Bronchial epithelial cell (primary cell): ENCODE results near the gene OSBPL1A. TPM values are rescaled to one million over a fixed set of nuclear protein-coding genes. Genes with fewer than 3 reads are reported as not detected.

Experiments used
- DNase-seq: peaks from one replicate; pipeline ENCODE4 v3.0.0-alpha.2; 2010; ENCODE audit warnings: low read depth
- FAIRE-seq: peaks from 2 replicates; lab custom pipeline; 2011; peaks lifted over from hg19 to GRCh38; lab: Jason Lieb, UNC
- H3K27me3 ChIP-seq: 2 replicates; pipeline ENCODE4 v1.5.1; 2011; ENCODE audit warnings: low read length; ENCODE audit not compliant: control insufficient read depth, insufficient read depth
- H3K36me3 ChIP-seq: 2 replicates; pipeline ENCODE4 v1.5.1; 2011; ENCODE audit warnings: low read length; ENCODE audit not compliant: control insufficient read depth, insufficient read depth
- H3K4me3 ChIP-seq: 2 replicates; pipeline ENCODE4 v1.5.1; 2011; ENCODE audit warnings: mild to moderate bottlenecking, low read depth, low read length, control low read depth
- total RNA-seq: library from RNA; depleted of rRNA; stranded (reverse); fragments of >200 nt; gene quantifications from 2 replicates; pipeline ENCODE4 v1.2.1, GENCODE V29; 2014
- TF ChIP-seq, protein P1 (sequence below): IDR thresholded peaks from 2 replicates; pipeline ENCODE4 v1.5.1; 2011; ENCODE audit warnings: mild to moderate bottlenecking, moderate library complexity, low read length, control low read depth, inconsistent platforms; ENCODE audit not compliant: insufficient read depth, severe bottlenecking

OSBPL1A gene
- total RNA-seq, 1 donor from 2014 or later, result 22.6 TPM

DNA sequence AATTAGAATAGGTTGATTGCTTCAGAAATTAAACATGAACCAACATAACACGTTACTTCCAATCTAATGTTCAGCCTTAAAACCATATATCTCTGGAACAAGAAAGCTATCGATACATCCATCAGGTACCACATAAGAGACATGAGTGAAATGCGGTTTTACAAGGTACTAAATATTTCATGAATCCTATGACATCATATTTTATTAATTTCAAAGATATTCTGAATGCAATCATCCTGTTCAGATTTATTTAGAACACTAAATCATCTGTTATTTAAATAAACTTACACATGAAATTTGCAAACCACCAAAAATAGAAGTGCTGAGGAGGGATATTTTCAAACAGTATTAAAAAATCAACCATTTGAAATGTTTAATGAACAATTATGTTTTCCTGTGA is 119.0 kb downstream of the OSBPL1A start:
- FAIRE-seq (no peak), DNase-seq (no peak)
- H3K27me3 ChIP-seq, result no peaks in the 10 kb centered on the region
- H3K36me3 ChIP-seq, result no peaks in the 10 kb centered on the region
- no peak overlapping the region for H3K4me3 ChIP-seq
- TF ChIP-seq, protein P1, sequence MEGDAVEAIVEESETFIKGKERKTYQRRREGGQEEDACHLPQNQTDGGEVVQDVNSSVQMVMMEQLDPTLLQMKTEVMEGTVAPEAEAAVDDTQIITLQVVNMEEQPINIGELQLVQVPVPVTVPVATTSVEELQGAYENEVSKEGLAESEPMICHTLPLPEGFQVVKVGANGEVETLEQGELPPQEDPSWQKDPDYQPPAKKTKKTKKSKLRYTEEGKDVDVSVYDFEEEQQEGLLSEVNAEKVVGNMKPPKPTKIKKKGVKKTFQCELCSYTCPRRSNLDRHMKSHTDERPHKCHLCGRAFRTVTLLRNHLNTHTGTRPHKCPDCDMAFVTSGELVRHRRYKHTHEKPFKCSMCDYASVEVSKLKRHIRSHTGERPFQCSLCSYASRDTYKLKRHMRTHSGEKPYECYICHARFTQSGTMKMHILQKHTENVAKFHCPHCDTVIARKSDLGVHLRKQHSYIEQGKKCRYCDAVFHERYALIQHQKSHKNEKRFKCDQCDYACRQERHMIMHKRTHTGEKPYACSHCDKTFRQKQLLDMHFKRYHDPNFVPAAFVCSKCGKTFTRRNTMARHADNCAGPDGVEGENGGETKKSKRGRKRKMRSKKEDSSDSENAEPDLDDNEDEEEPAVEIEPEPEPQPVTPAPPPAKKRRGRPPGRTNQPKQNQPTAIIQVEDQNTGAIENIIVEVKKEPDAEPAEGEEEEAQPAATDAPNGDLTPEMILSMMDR, result no peak

GRCh38 chr18:24277516-24278195 is 120.0 kb downstream of the OSBPL1A start:
- H3K27me3 ChIP-seq, result no peaks in the 10 kb centered on the region
- H3K4me3 ChIP-seq, result no peak overlapping the region
- DNase-seq (no peak), FAIRE-seq (no peak)
- TF ChIP-seq, protein P1, result no peak
- no peaks in the 10 kb centered on the region for H3K36me3 ChIP-seq

DNA sequence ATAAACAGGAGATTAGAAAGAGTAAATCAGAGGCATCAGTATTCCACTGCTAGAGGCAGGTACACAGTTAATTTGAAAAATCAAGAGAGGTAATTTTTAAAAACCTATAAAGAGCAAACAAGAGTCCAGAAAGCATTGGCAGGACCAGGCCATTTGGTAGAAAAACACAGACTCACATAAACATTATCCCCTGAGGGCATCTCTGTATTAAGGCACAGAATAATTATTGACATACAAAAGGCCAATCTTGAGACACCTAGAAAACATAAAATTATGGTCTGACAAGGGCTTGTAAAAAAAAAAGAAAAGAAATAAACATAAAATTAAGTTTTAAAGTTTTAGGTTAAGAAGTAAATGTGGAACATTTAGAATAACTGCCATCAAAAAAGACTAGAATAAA is 120.6 kb downstream of the OSBPL1A start:
- H3K36me3 ChIP-seq, result no peaks in the 10 kb centered on the region
- no peak overlapping the region for H3K4me3 ChIP-seq
- DNase-seq (no peak), FAIRE-seq (no peak)
- no peaks in the 10 kb centered on the region for H3K27me3 ChIP-seq
- TF ChIP-seq, protein P1, result no peak

DNA sequence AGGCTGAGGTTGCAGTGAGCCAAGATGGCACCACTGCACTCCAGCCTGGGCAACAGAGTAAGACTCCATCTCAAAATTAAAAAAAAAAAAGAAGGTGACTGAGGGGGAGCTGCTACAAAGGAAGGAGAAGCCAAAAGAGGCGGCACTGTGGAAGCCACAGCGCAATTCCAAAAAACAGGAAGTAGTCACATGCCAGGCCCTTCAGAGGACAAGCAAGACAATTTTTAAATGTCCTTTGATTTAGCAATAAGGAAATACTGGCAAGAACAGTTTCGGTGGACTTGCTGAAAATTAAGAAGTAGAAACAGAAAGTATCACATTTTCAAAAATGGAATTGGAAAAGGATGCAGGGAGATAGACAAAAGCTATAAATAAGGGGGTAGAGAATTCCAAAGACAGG is 122.8 kb downstream of the OSBPL1A start:
- Histone ChIP-seq H3K27me3 (no peaks in the 10 kb centered on the region), H3K36me3 (no peaks in the 10 kb centered on the region), H3K4me3 (no peak overlapping the region)
- TF ChIP-seq, protein P1, result no peak
- DNase-seq, result no peak
- FAIRE-seq, result no peak

DNA sequence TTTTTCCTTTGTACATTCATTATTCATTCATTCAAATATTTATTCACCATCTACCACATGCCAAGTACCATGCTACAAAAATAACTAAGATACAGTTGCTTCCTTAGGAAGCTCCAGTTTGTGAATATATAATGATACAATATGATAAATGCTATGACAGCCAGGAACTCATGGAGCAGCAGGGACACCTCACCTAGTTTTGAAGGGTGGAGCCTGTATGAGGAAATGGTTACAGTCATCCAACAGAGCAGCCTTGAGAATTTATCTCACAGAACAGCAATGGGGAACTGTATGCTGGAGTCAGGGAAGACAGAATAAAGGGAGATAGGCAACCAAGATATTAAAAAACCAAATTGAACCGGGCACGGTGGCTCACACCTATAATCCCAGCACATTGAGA is 124.0 kb downstream of the OSBPL1A start:
- TF ChIP-seq, protein P1, result no peak
- no peak overlapping the region for H3K4me3 ChIP-seq
- H3K36me3 ChIP-seq, result no peaks in the 10 kb centered on the region
- DNase-seq (peak; percentile 73), FAIRE-seq (no peak)
- H3K27me3 ChIP-seq, result no peaks in the 10 kb centered on the region

GRCh38 chr18:24272229-24272525 is 125.4 kb downstream of the OSBPL1A start:
- Histone ChIP-seq H3K4me3 (peak overlapping the region; percentile 86), H3K27me3 (no peaks in the 10 kb centered on the region), H3K36me3 (no peaks in the 10 kb centered on the region)
- DNase-seq (no peak), FAIRE-seq (no peak)
- TF ChIP-seq, protein P1, result no peak
